Brain microvascular endothelial cell (primary cell): ENCODE results near the gene THEMIS.

Experiments
- DNase-seq: peaks from one replicate; pipeline ENCODE4 v3.0.0-alpha.2; 2020
- H3K27ac ChIP-seq: fragments of 250-450 bp; sonication (Bioruptor Pico); 2 replicates; pipeline ENCODE4 v1.5.1; 2020; ENCODE audit warnings: mild to moderate bottlenecking, moderate library complexity
- H3K27me3 ChIP-seq: fragments of 250-450 bp; sonication (Bioruptor Pico); replicated peaks from 2 replicates; pipeline ENCODE4 v1.5.1; 2020; ENCODE audit warnings: mild to moderate bottlenecking
- H3K36me3 ChIP-seq: fragments of 250-450 bp; sonication (Bioruptor Pico); replicated peaks from 2 replicates; pipeline ENCODE4 v1.5.1; 2020; ENCODE audit warnings: mild to moderate bottlenecking
- H3K4me3 ChIP-seq: 2 replicates; pipeline ENCODE4 v1.5.1; 2011; ENCODE audit warnings: low read depth, mild to moderate bottlenecking, control low read depth, low read length, moderate library complexity
- in situ Hi-C: cut with HindIII; loops from 2 replicates; pipeline ENCODE4 v1.10.0; 2017; ENCODE audit warnings: low sequenced_read_pairs, low pct_ligation_motif_present
- TF ChIP-seq, protein P1 (sequence below): IDR thresholded peaks from 2 replicates; pipeline ENCODE4 v1.5.1; 2011; ENCODE audit warnings: low read depth, mild to moderate bottlenecking, moderate library complexity, low read length, control low read depth, inconsistent platforms; ENCODE audit errors: missing control alignments

THEMIS gene

GRCh38 chr6:127907960-127908640 lies 7.2 kb upstream of the THEMIS start:
- no peak overlapping the region for H3K4me3 ChIP-seq
- in situ Hi-C loops: no loop called here
- no peak overlapping the region for H3K27ac ChIP-seq
- TF ChIP-seq, protein P1, sequence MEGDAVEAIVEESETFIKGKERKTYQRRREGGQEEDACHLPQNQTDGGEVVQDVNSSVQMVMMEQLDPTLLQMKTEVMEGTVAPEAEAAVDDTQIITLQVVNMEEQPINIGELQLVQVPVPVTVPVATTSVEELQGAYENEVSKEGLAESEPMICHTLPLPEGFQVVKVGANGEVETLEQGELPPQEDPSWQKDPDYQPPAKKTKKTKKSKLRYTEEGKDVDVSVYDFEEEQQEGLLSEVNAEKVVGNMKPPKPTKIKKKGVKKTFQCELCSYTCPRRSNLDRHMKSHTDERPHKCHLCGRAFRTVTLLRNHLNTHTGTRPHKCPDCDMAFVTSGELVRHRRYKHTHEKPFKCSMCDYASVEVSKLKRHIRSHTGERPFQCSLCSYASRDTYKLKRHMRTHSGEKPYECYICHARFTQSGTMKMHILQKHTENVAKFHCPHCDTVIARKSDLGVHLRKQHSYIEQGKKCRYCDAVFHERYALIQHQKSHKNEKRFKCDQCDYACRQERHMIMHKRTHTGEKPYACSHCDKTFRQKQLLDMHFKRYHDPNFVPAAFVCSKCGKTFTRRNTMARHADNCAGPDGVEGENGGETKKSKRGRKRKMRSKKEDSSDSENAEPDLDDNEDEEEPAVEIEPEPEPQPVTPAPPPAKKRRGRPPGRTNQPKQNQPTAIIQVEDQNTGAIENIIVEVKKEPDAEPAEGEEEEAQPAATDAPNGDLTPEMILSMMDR: no peak
- no peak for DNase-seq
- H3K27me3 ChIP-seq: no peaks in the 10 kb centered on the region
- no peaks in the 10 kb centered on the region for H3K36me3 ChIP-seq

DNA sequence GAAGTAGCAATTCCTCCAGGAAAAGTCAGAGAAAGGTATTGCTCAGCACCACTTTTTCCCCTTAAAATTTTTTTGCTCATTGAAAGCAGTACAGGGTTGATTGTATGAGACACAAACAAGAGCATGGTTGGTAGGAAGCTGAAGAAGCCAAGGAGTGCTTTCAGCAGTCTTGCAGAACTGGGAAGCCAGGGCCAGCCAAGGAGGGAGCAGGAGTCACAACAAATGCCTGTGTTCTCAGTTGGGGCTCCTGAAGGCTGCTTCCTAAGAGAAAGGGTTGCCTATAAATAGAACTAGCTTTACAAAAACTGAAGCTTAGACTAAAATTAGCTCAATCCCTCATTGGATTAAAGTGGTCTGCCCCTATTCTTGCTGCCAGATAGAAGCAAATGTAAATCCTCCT lies 3.3 kb upstream of the THEMIS start:
- Histone ChIP-seq H3K4me3 (no peak overlapping the region), H3K36me3 (no peaks in the 10 kb centered on the region), H3K27ac (no peak overlapping the region), H3K27me3 (no peaks in the 10 kb centered on the region)
- in situ Hi-C loops: no loop called here
- no peak for DNase-seq
- TF ChIP-seq, protein P1: no peak

DNA sequence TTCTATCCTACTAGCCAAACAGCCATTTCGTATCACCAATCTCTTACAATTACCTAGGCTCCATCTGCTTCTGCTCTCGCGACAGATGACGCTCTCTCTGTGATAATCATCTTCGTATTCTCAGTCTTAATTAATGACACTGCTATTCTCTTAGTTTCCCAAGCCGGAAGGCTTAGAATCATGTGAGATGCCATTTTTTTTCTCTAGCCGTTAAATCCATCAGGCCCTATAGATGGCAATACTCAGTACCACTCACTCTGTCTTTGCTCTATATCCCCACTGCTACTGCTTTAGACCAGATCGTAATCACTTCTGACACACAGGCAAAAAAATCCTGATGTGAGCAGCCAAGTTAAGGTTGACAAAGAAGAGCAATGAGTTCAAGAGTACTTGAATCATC lies 2.1 kb upstream of the THEMIS start:
- Histone ChIP-seq H3K27me3 (no peaks in the 10 kb centered on the region), H3K36me3 (no peaks in the 10 kb centered on the region), H3K4me3 (no peak overlapping the region), H3K27ac (no peak overlapping the region)
- TF ChIP-seq, protein P1: no peak
- DNase-seq: no peak
- in situ Hi-C loops: no loop called here

DNA sequence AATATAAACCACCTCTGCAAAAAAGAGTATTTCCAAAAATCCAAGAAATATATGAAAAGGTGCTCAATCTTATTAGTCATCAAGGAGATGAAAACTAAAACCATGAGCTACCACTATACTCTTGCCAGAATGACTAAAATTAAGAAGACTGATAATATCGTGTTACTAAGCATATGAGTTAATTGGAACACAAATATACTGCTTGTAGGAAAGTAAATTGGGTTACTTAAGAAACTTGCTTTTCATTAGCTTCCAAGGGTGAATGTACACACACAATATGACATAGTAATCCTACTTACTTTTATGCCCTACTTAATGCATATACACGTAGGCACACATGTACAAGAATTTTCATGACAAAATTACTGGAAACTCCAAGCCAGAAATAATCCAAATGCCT lies 3.4 kb downstream of the THEMIS start:
- DNase-seq: no peak
- H3K4me3 ChIP-seq: no peak overlapping the region
- H3K36me3 ChIP-seq: no peaks in the 10 kb centered on the region
- TF ChIP-seq, protein P1: no peak
- no peaks in the 10 kb centered on the region for H3K27me3 ChIP-seq
- in situ Hi-C loops: no loop called here
- H3K27ac ChIP-seq: no peak overlapping the region

DNA sequence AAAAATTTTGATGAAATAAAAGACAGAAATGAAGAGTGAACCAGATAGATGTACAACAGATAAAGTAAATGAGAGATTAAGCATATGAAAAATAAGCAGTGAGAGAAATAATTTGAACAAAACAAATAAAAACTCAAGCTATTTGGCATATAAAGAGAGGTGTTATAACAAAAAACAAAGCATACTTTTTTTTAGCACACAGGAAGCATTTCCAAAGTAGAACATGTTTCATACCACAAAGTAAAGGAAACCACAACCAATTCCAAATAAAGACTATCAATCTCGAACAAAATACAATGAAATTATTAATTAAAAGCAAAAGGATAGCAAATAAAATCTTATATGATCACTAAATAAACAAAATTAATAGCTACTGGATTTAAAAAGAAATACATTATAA lies 6.8 kb downstream of the THEMIS start:
- in situ Hi-C loops: no loop called here
- Histone ChIP-seq H3K4me3 (no peak overlapping the region), H3K27ac (no peak overlapping the region)

More for the DNA sequence above, 6.8 kb downstream of the THEMIS start:
- Histone ChIP-seq H3K27me3 (no peaks in the 10 kb centered on the region), H3K36me3 (no peaks in the 10 kb centered on the region)
- TF ChIP-seq, protein P1: no peak
- DNase-seq: no peak
